A673 (cell line): Measurements from ENCODE around the gene TDO2. TPM values are rescaled to one million over a fixed set of nuclear protein-coding genes. Genes with fewer than 3 reads are reported as not detected.

ENCODE experiments used
- BruUV-seq: library from RNA; stranded (reverse); fragments of 400-500 nt; replicated peaks from 2 replicates; lab custom pipeline; 2021; lab: Mats Ljungman, UMichigan
- CTCF ChIA-PET: fragments of 300-600 bp; sonication (Branson Sonifier 250); formaldehyde crosslinking; loops from one replicate; lab custom pipeline; 2022; ENCODE audit warnings: antibody characterized with exemption; lab: Charles Lee
- POLR2A ChIA-PET: fragments of 300-600 bp; sonication (Branson Sonifier 250); formaldehyde crosslinking; loops from one replicate; lab custom pipeline; 2022; ENCODE audit warnings: antibody characterized with exemption; ENCODE audit not compliant: low non-redundant PET; lab: Charles Lee
- DNase-seq: peaks from one replicate; pipeline ENCODE4 v3.0.0-alpha.2; 2015; ENCODE audit warnings: low spot score
- H3K27ac ChIP-seq: fragments of 200-600 bp; sonication (generic); 2 replicates; pipeline ENCODE4 v1.5.1; 2016; ENCODE audit warnings: mixed run types, low read depth, mild to moderate bottlenecking, mixed read lengths, antibody characterized with exemption, low read length; ENCODE audit not compliant: poor library complexity, severe bottlenecking
- H3K27me3 ChIP-seq: fragments of 200-600 bp; sonication (generic); replicated peaks from 2 replicates; pipeline ENCODE4 v1.6.1; 2017; ENCODE audit warnings: mixed run types, low read depth, mild to moderate bottlenecking, mixed read lengths, antibody characterized with exemption, low read length; ENCODE audit not compliant: insufficient read depth, poor library complexity
- H3K36me3 ChIP-seq: fragments of 200-600 bp; sonication (generic); 2 replicates; pipeline ENCODE4 v1.6.1; 2016; ENCODE audit warnings: mixed run types, mild to moderate bottlenecking, mixed read lengths, antibody characterized with exemption, low read length; ENCODE audit not compliant: insufficient read depth, poor library complexity, severe bottlenecking
- H3K4me1 ChIP-seq: fragments of 200-600 bp; sonication (generic); 2 replicates; pipeline ENCODE4 v1.6.1; 2017; ENCODE audit warnings: mixed run types, mild to moderate bottlenecking, mixed read lengths, antibody characterized with exemption, low read length; ENCODE audit not compliant: insufficient read depth, poor library complexity, severe bottlenecking
- H3K4me3 ChIP-seq: fragments of 200-600 bp; sonication (generic); 2 replicates; pipeline ENCODE4 v1.5.1; 2016; ENCODE audit warnings: low read depth, mixed run types, mild to moderate bottlenecking, mixed read lengths, low read length; ENCODE audit not compliant: poor library complexity, severe bottlenecking
- H3K9me3 ChIP-seq: fragments of 200-600 bp; sonication (generic); 2 replicates; pipeline ENCODE4 v1.6.1; 2016; ENCODE audit warnings: mixed run types, low read depth, mild to moderate bottlenecking, mixed read lengths, antibody characterized with exemption, low read length; ENCODE audit not compliant: poor library complexity, severe bottlenecking
- CTCF ChIP-seq: fragments of 300-800, 200-600 bp; sonication (generic); conservative IDR thresholded peaks from 2 replicates; pipeline ENCODE4 v1.5.1; 2017; ENCODE audit warnings: low read depth, mild to moderate bottlenecking, antibody characterized with exemption, low read length, moderate library complexity, mixed read lengths
- EZH2 ChIP-seq: fragments of 200-600 bp; sonication (generic); IDR thresholded peaks from 2 replicates; pipeline ENCODE4 v1.6.1; 2017; ENCODE audit warnings: borderline replicate concordance, low read depth, mild to moderate bottlenecking, mixed read lengths, antibody characterized with exemption, low read length; ENCODE audit not compliant: poor library complexity, severe bottlenecking
- intact Hi-C: fragments of 100-400 bp; cut with micrococcal nuclease; formaldehyde crosslinking; loops from one replicate; pipeline ENCODE4 v1.10.0; 2022; ENCODE audit not compliant: unreplicated experiment
- total RNA-seq: library from RNA; stranded (reverse); gene quantifications from 2 replicates; pipeline ENCODE4 v1.2.3, GENCODE V29; 2021

The TDO2 gene
- total RNA-seq, 1 experiment from 2014 or later: 1.0 TPM

DNA sequence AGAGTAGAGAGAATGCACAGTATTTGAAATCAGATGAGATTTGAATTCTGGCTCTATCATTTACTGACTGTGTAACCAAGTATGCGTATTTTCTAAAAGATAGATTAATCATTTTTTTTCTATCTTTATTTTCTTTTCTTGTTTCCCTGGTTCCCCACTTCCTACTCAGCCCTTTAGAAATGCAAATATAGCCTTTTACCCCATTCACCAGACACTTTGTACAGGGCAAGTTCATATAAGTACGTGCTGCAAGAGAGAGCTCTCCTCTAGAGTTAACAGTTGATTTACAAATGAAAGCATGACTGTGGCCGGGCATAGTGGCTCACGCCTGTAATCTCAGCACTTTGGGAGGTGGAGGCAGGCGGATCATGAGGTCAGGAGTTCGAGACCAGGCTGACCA, 17.8 kb upstream of the TDO2 start:
- no peaks in the 10 kb centered on the region for H3K9me3 ChIP-seq
- no peak overlapping the region for H3K27ac ChIP-seq
- BruUV-seq: no TSS peak
- H3K36me3 ChIP-seq: no peaks in the 10 kb centered on the region
- intact Hi-C loops: no loop called here
- ChIA-PET POLR2A (no interaction called here), CTCF (no interaction called here)
- DNase-seq: no peak
- H3K4me1 ChIP-seq: peaks cover 11% of the 10 kb centered on the region
- no peaks in the 10 kb centered on the region for H3K27me3 ChIP-seq
- no peak overlapping the region for H3K4me3 ChIP-seq
- TF ChIP-seq EZH2: no peak
- TF ChIP-seq CTCF: no peak

GRCh38 chr4:155887045-155887444, 16.5 kb upstream of the TDO2 start:
- Histone ChIP-seq H3K9me3 (no peaks in the 10 kb centered on the region), H3K27ac (no peak overlapping the region), H3K36me3 (no peaks in the 10 kb centered on the region), H3K4me3 (no peak overlapping the region), H3K27me3 (no peaks in the 10 kb centered on the region), H3K4me1 (peaks cover 11% of the 10 kb centered on the region)
- intact Hi-C loops: no loop called here
- DNase-seq: no peak
- POLR2A ChIA-PET: no interaction called here
- TF ChIP-seq EZH2: no peak
- no peak for TF ChIP-seq CTCF
- CTCF ChIA-PET: no interaction called here
- BruUV-seq: no TSS peak

GRCh38 chr4:155887847-155888570, 15.5 kb upstream of the TDO2 start:
- no peaks in the 10 kb centered on the region for H3K36me3 ChIP-seq
- no TSS peak for BruUV-seq
- no peak for DNase-seq
- no peak overlapping the region for H3K27ac ChIP-seq
- ChIA-PET POLR2A (no interaction called here), CTCF (no interaction called here)
- H3K27me3 ChIP-seq: no peaks in the 10 kb centered on the region
- H3K4me1 ChIP-seq: peaks cover 11% of the 10 kb centered on the region
- no peak overlapping the region for H3K4me3 ChIP-seq
- no peaks in the 10 kb centered on the region for H3K9me3 ChIP-seq
- intact Hi-C loops: no loop called here
- no peak for TF ChIP-seq EZH2
- TF ChIP-seq CTCF: no peak
